ENCODE measurements around the gene FAM217B.
A peak's percentile ranks its signal among the peaks of the same experiment; 100 is the strongest.

Gene FAM217B

GRCh38 chr20:59940129-59940955, at the start of gene FAM217B, which contains the start of gene PPP1R3D:
TSS of gene FAM217B (plus strand) at chr20:59940389. CDS start at chr20:59943944, 3,555 bp downstream.
TSS of gene PPP1R3D (minus strand) at chr20:59940305. CDS start at chr20:59939931, 374 bp downstream.
- peak; percentile 91 for DNase-seq (ENCODE audit: low read depth)

GRCh38 chr20:59891581-59891980, 48.6 kb upstream of the FAM217B start:
- DNase-seq (ENCODE audit: low read depth) = no peak

- DNase-seq (ENCODE audit: low read depth) = no peak
Measured at GRCh38 chr20:59895908-59896307, 44.3 kb upstream of the FAM217B start.

- no peak for DNase-seq (ENCODE audit: low read depth)
Measured at GRCh38 chr20:59902470-59902869, 37.7 kb upstream of the FAM217B start.

- DNase-seq (ENCODE audit: low read depth) = no peak
Measured at GRCh38 chr20:59903621-59904020, 36.6 kb upstream of the FAM217B start.

- no peak for DNase-seq (ENCODE audit: low read depth)
Measured at GRCh38 chr20:59908855-59909254, 31.3 kb upstream of the FAM217B start.

GRCh38 chr20:59911041-59911440, 29.1 kb upstream of the FAM217B start:
- DNase-seq (ENCODE audit: low read depth) = no peak

- no peak for DNase-seq (ENCODE audit: low read depth)
Measured at GRCh38 chr20:59912609-59913008, 27.6 kb upstream of the FAM217B start.

- no peak for DNase-seq (ENCODE audit: low read depth)
Measured at GRCh38 chr20:59920944-59921343, 19.2 kb upstream of the FAM217B start.

GRCh38 chr20:59923514-59923913, 16.7 kb upstream of the FAM217B start:
- no peak for DNase-seq (ENCODE audit: low read depth)

- no peak for DNase-seq (ENCODE audit: low read depth)
Measured at GRCh38 chr20:59925359-59925758, 14.8 kb upstream of the FAM217B start.

- DNase-seq (ENCODE audit: low read depth) = no peak
Measured at GRCh38 chr20:59925899-59926298, 14.3 kb upstream of the FAM217B start.

- DNase-seq (ENCODE audit: low read depth) = no peak
Measured at GRCh38 chr20:59931511-59932312, 8.5 kb upstream of the FAM217B start.

GRCh38 chr20:59932616-59933295, 7.4 kb upstream of the FAM217B start:
- DNase-seq (ENCODE audit: low read depth) = no peak

GRCh38 chr20:59933296-59933848, 6.8 kb upstream of the FAM217B start, which contains the start of gene SYCP2:
TSS of gene SYCP2 (minus strand) at chr20:59933637. CDS start at chr20:59922413, 11,224 bp downstream.
- no peak for DNase-seq (ENCODE audit: low read depth)

GRCh38 chr20:59933849-59934585, 6.2 kb upstream of the FAM217B start:
- no peak for DNase-seq (ENCODE audit: low read depth)

- DNase-seq (ENCODE audit: low read depth) = no peak
Measured at GRCh38 chr20:59935457-59936185, 4.6 kb upstream of the FAM217B start.

- no peak for DNase-seq (ENCODE audit: low read depth)
Measured at GRCh38 chr20:59936409-59936808, 3.8 kb upstream of the FAM217B start.

GRCh38 chr20:59937150-59937549, 3.0 kb upstream of the FAM217B start:
- DNase-seq (ENCODE audit: low read depth) = no peak

GRCh38 chr20:59938221-59938620, 2.0 kb upstream of the FAM217B start:
- no peak for DNase-seq (ENCODE audit: low read depth)

- DNase-seq (ENCODE audit: low read depth) = no peak
Measured at GRCh38 chr20:59938696-59939051, 1.5 kb upstream of the FAM217B start.

Measured in GM04503 (cell line).